ENCODE results near the gene PTBP3. TPM values are rescaled to one million over a fixed set of nuclear protein-coding genes. Genes with fewer than 3 reads are reported as not detected.

Gene PTBP3
- total RNA-seq (2022; extraction: Qiagen RNA extraction; ENCODE audit: low read depth): 27.3 to 37.3 TPM (median 31.3 TPM) in 5 replicates

GRCh38 chr9:112332977-112333638 is at the start of gene PTBP3:
Gene PTBP3, minus strand, starts transcription at chr9:112333619. Its CDS starts 35,754 bp downstream, at chr9:112297865.

GRCh38 chr9:112380102-112380824 is 46.8 kb upstream of the PTBP3 start, which contains the start of gene HSDL2:
Gene HSDL2, plus strand, starts transcription at chr9:112380108. Its CDS starts 56 bp downstream, at chr9:112380164.

GRCh38 chr9:112174965-112175795 is 158.2 kb downstream of the PTBP3 start, which contains the start of gene SUSD1:
Gene SUSD1, minus strand, starts transcription at chr9:112175297. Its CDS starts 62 bp downstream, at chr9:112175235.

Other genes starting within 250 kb of the PTBP3 start
- gene SUSD1, start 158.3 kb downstream of the PTBP3 start, total RNA-seq (2022; extraction: Qiagen RNA extraction; ENCODE audit: low read depth): 12.2 to 16.7 TPM (median 13.4 TPM) in 5 replicates
- 25.1 to 30.8 TPM (median 27.1 TPM) in 5 replicates for gene HSDL2, start 46.5 kb upstream of the PTBP3 start, total RNA-seq (2022; extraction: Qiagen RNA extraction; ENCODE audit: low read depth)
- gene KIAA1958, start 153.2 kb upstream of the PTBP3 start, total RNA-seq (2022; extraction: Qiagen RNA extraction; ENCODE audit: low read depth): 1.8 to 2.7 TPM (median 2.6 TPM) in 5 replicates

Measured in A549 treated with CpdA at 1 μM for 4 hours (cell line).